ENCODE measurements around the gene RALGAPB. TPM values are rescaled to one million over a fixed set of nuclear protein-coding genes. Genes with fewer than 3 reads are reported as not detected.

Gene RALGAPB
- polyA plus RNA-seq, 2 of the 4 experiments (the other 2 are of a cell fraction): 15.1 to 35.9 TPM

- ATAC-seq: no peak
- Histone ChIP-seq H3K4me2 (no peak overlapping the region), H3K4me3 (no peak overlapping the region), H3K4me1 (no peaks in the 10 kb centered on the region), H3K27ac (no peak overlapping the region), H3K9me3 (no peaks in the 10 kb centered on the region)
- TF ChIP-seq SMC3 (IDR thresholded peaks at IDR 0.05): no peak
- no peak for TF ChIP-seq PBX3 (IDR thresholded peaks at IDR 0.05)
- TF ChIP-seq NR3C1 (IDR thresholded peaks at IDR 0.05): no peak
- TF ChIP-seq, protein P1, sequence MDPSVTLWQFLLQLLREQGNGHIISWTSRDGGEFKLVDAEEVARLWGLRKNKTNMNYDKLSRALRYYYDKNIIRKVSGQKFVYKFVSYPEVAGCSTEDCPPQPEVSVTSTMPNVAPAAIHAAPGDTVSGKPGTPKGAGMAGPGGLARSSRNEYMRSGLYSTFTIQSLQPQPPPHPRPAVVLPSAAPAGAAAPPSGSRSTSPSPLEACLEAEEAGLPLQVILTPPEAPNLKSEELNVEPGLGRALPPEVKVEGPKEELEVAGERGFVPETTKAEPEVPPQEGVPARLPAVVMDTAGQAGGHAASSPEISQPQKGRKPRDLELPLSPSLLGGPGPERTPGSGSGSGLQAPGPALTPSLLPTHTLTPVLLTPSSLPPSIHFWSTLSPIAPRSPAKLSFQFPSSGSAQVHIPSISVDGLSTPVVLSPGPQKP (IDR thresholded peaks at IDR 0.05; ENCODE audit: low read depth, low read length): no peak
- TF ChIP-seq ZNF302 (CRISPR knock-in tag; IDR thresholded peaks at IDR 0.05): no peak
- no peak for TF ChIP-seq MYC (IDR thresholded peaks at IDR 0.05; ENCODE audit: borderline replicate concordance, low read length)
- TF ChIP-seq BCL3 (IDR thresholded peaks at IDR 0.05): no peak
- no peak for TF ChIP-seq HOXB5 (CRISPR knock-in tag; IDR thresholded peaks at IDR 0.05)
- TF ChIP-seq EHMT2 (IDR thresholded peaks at IDR 0.05; ENCODE audit: low read depth): no peak
- 61% methylated on average over 5 of the region's 5 CpGs for WGBS (ENCODE audit: missing lambda C conversion rate)
- DNase-seq (ENCODE audit: low read depth in 1 of 2, low spot score in 1 of 2): no peak
- ChIA-PET CTCF (interaction anchor here (0.6 to 1.5 kb wide), 6 partner anchors 9 to 1242 kb away, joined by 3 to 4 read pairs (median 3); no protein-coding TSS in a partner anchor), POLR2A (interaction anchor here (0.6 kb wide), 1 partner anchor 393 kb away, joined by 3 read pairs; no protein-coding TSS in a partner anchor)
- no peak for FAIRE-seq
These were observed 97.3 kb downstream of the RALGAPB start for GRCh38 chr20:38569747-38570525.

DNA sequence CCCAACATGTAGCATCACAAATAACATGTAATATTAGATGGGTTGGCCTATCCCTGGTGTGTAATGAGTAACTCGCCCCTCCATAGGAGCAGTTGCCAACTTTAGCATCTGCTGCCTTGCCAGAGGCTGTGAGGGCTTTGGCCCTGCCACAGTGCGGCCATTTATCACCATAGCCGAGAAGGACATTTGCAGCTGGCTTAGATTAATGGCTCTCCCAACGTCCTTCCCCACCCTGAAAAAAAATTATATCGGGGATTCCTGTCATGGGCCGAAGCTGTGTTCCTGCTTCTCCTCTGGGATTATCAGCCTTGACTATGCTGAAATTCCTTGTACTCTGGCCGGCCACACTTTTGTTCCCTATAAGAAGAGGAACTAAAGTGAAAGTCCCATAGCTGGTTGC is 100.8 kb downstream of the RALGAPB start:
- no peak overlapping the region for H3K4me2 ChIP-seq
- TF ChIP-seq CBX8 (IDR thresholded peaks at IDR 0.05): no peak
- no peak for TF ChIP-seq RNF2 (IDR thresholded peaks at IDR 0.05; ENCODE audit: borderline replicate concordance, low read depth)
- TF ChIP-seq, protein P2, sequence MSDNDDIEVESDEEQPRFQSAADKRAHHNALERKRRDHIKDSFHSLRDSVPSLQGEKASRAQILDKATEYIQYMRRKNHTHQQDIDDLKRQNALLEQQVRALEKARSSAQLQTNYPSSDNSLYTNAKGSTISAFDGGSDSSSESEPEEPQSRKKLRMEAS (IDR thresholded peaks at IDR 0.05): no peak
- TF ChIP-seq RAD21 (conservative IDR thresholded peaks at IDR 0.05 in 1 of 2, IDR thresholded peaks at IDR 0.05 in 1 of 2): no peak
- no peak for TF ChIP-seq EP300 (IDR thresholded peaks at IDR 0.05)
- TF ChIP-seq RCOR1 (IDR thresholded peaks at IDR 0.05; ENCODE audit: low read depth, low read length): no peak
- no peak for TF ChIP-seq FOSB (CRISPR knock-in tag; IDR thresholded peaks at IDR 0.05)
- TF ChIP-seq PHF8 (IDR thresholded peaks at IDR 0.05; ENCODE audit: borderline replicate concordance, low read depth): no peak
- no peak for TF ChIP-seq ZFP36 (IDR thresholded peaks at IDR 0.05; ENCODE audit: borderline replicate concordance, partially characterized antibody)
- TF ChIP-seq FOSL2 (IDR thresholded peaks at IDR 0.05): no peak
- no peak for TF ChIP-seq FOSL2 (CRISPR knock-in tag; IDR thresholded peaks at IDR 0.05)
- no peak for TF ChIP-seq TP53 (CRISPR knock-in tag; IDR thresholded peaks at IDR 0.05)
- no peak for TF ChIP-seq TFCP2L1 (CRISPR knock-in tag; IDR thresholded peaks at IDR 0.05)
- TF ChIP-seq MAZ (IDR thresholded peaks at IDR 0.05; ENCODE audit: borderline replicate concordance, low read depth, low read length): no peak
- TF ChIP-seq NPAS2 (CRISPR knock-in tag; IDR thresholded peaks at IDR 0.05; ENCODE audit: borderline replicate concordance): no peak
- no peak for TF ChIP-seq BCL3 (IDR thresholded peaks at IDR 0.05)
- no peak for TF ChIP-seq EHF (CRISPR knock-in tag; IDR thresholded peaks at IDR 0.05)
- FAIRE-seq (no peak), DNase-seq (ENCODE audit: low read depth in 1 of 2, low spot score in 1 of 2) (no peak), ATAC-seq (no peak)
- POLR2A ChIA-PET: no interaction called here
- H3K9me3 ChIP-seq: no peaks in the 10 kb centered on the region
- H3K4me3 ChIP-seq: no peak overlapping the region
- no peak overlapping the region for H3K27ac ChIP-seq
- WGBS (ENCODE audit: missing lambda C conversion rate): 93% methylated on average over 7 of the region's 7 CpGs
- CTCF ChIA-PET: interaction anchor here (1.9 kb wide), 1 partner anchor 8 kb away, joined by 4 read pairs; no protein-coding TSS in a partner anchor
- H3K4me1 ChIP-seq: no peaks in the 10 kb centered on the region

Data from A549 (cell line).